ENCODE data around the gene RNF168.

The RNF168 gene

GRCh38 chr3:196501316-196502044 lies 2.1 kb downstream of the RNF168 start:
- no peak for TF ChIP-seq CTCF (IDR thresholded peaks at IDR 0.05)
- Histone ChIP-seq H3K27me3 (no peaks in the 10 kb centered on the region), H3K4me1 (ENCODE audit: control insufficient read depth in 1 of 2, insufficient read depth in 1 of 2, low read depth in 1 of 2, low read length in 1 of 2) (peaks cover 54 to 60% of the 10 kb centered on the region in 2 experiments), H3K4me3 (ENCODE audit: low read depth in 1 of 2, low read length in 1 of 2) (peak overlapping the region; percentile 77 to 82), H3K27ac (peak overlapping the region; percentile 93), H3K36me3 (no peaks in the 10 kb centered on the region), H3K9me3 (no peaks in the 10 kb centered on the region)

DNA sequence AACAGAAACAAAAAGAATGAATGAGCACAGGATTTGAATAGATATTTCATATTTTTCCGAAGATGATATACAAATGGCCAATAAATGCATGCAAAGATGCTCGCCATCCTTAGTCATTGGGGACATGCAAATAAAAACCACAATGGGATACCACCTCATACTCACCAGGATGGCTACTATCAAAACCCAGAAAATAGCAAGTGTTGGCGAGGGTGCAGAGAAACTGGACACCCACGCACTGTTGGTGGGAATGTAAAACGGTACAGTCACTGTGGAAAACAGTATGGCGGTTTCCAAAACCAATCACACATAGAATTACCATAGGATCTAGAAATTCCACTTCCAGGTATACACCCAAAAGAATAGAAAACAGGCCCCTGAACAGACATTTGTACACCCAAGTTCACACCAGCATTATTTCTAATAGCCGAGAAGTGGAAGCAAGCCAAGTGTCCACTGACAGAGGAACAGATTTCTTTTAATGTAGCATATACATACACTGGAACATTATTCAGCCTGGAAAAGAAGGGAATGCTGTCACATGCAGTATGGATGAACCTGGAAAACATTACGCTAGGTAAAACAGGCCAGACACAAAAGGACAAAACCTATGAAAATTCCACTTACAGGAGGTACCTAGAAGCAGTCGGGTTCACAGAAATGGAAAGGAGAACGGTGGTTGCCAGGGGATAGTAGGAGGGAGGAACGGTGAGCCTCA lies 3.6 kb downstream of the RNF168 start:
- TF ChIP-seq CTCF (IDR thresholded peaks at IDR 0.05): no peak
- no peaks in the 10 kb centered on the region for H3K27me3 ChIP-seq
- H3K4me1 ChIP-seq (ENCODE audit: control insufficient read depth in 1 of 2, insufficient read depth in 1 of 2, low read depth in 1 of 2, low read length in 1 of 2): peaks cover 39 to 45% of the 10 kb centered on the region in 2 experiments
- H3K36me3 ChIP-seq: peaks cover 9% of the 10 kb centered on the region
- H3K4me3 ChIP-seq (ENCODE audit: low read depth in 1 of 2, low read length in 1 of 2): peak overlapping the region in 1 of 2 experiments; percentile 82
- H3K27ac ChIP-seq: peak overlapping the region; percentile 93
- H3K9me3 ChIP-seq: no peaks in the 10 kb centered on the region

DNA sequence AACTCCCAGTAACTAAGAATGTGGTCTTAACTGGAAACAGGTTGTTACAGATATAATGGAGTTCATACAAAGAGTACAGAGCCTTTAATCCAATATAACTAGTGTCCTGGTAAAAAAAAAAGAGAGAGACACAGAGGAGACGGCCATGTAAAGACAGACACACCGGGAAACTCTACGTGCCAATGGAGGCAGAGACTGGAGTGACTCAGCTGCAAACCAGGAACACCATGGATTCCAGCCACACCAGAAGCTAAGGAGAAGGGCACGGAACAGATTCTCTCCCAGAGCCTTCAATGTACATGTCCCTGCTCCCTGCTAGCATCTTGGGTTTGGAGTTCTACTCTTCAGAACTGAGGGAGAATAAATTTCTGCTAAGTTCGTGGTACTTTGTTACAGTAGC lies 4.5 kb downstream of the RNF168 start:
- Histone ChIP-seq H3K4me1 (ENCODE audit: control insufficient read depth in 1 of 2, insufficient read depth in 1 of 2, low read depth in 1 of 2, low read length in 1 of 2) (peaks cover 30 to 36% of the 10 kb centered on the region in 2 experiments), H3K4me3 (ENCODE audit: low read depth in 1 of 2, low read length in 1 of 2) (no peak overlapping the region), H3K27ac (no peak overlapping the region), H3K36me3 (peaks cover 13% of the 10 kb centered on the region), H3K9me3 (no peaks in the 10 kb centered on the region), H3K27me3 (no peaks in the 10 kb centered on the region)
- TF ChIP-seq CTCF (IDR thresholded peaks at IDR 0.05): no peak

GRCh38 chr3:196498297-196498696 lies 5.3 kb downstream of the RNF168 start:
- Histone ChIP-seq H3K4me3 (ENCODE audit: low read depth in 1 of 2, low read length in 1 of 2) (no peak overlapping the region), H3K27ac (no peak overlapping the region), H3K9me3 (no peaks in the 10 kb centered on the region), H3K4me1 (ENCODE audit: control insufficient read depth in 1 of 2, insufficient read depth in 1 of 2, low read depth in 1 of 2, low read length in 1 of 2) (peaks cover 27 to 34% of the 10 kb centered on the region in 2 experiments), H3K36me3 (peaks cover 13% of the 10 kb centered on the region), H3K27me3 (no peaks in the 10 kb centered on the region)
- no peak for TF ChIP-seq CTCF (IDR thresholded peaks at IDR 0.05)

GRCh38 chr3:196496183-196496582 lies 7.4 kb downstream of the RNF168 start:
- Histone ChIP-seq H3K4me1 (ENCODE audit: control insufficient read depth in 1 of 2, insufficient read depth in 1 of 2, low read depth in 1 of 2, low read length in 1 of 2) (peaks cover 13 to 18% of the 10 kb centered on the region in 2 experiments), H3K4me3 (ENCODE audit: low read depth in 1 of 2, low read length in 1 of 2) (no peak overlapping the region), H3K27ac (no peak overlapping the region), H3K27me3 (no peaks in the 10 kb centered on the region), H3K9me3 (no peaks in the 10 kb centered on the region), H3K36me3 (peaks cover 13% of the 10 kb centered on the region)
- TF ChIP-seq CTCF (IDR thresholded peaks at IDR 0.05): no peak
